HL-60 (cell line): ENCODE results near the gene SLC6A6.

Experiments
- DNase-seq, 2 experiments: peaks; one replicate each; pipeline ENCODE4 v3.0.0-alpha.2; 2010 to 2020; ENCODE audit warnings: low read depth in 1 of 2, low spot score in 1 of 2
- H3K27ac ChIP-seq: fragments of 250-450 bp; sonication (Bioruptor Pico); replicated peaks from 2 replicates; pipeline ENCODE4 v1.5.1; 2020; ENCODE audit warnings: mild to moderate bottlenecking, moderate library complexity
- H3K27me3 ChIP-seq: fragments of 250-450 bp; sonication (Bioruptor Pico); 2 replicates; pipeline ENCODE4 v1.5.1; 2021; ENCODE audit warnings: mild to moderate bottlenecking, moderate library complexity; ENCODE audit not compliant: insufficient read depth, poor library complexity, severe bottlenecking
- H3K4me3 ChIP-seq: replicated peaks from 2 replicates; pipeline ENCODE4 v1.5.1; 2011; ENCODE audit warnings: mild to moderate bottlenecking, control low read depth, low read length; ENCODE audit not compliant: insufficient read depth
- CTCF ChIP-seq: IDR thresholded peaks from one replicate; pipeline ENCODE4 v1.5.1; 2011; ENCODE audit warnings: low read length, control low read depth, inconsistent platforms; ENCODE audit not compliant: insufficient read depth
- GABPA ChIP-seq: IDR thresholded peaks from 2 replicates; pipeline ENCODE4 v1.6.1; 2012; ENCODE audit warnings: low read depth
- POLR2AphosphoS5 ChIP-seq: IDR thresholded peaks from 2 replicates; pipeline ENCODE4 v1.6.1; 2012; ENCODE audit warnings: low read depth
- REST ChIP-seq: IDR thresholded peaks from 2 replicates; pipeline ENCODE4 v1.6.1; 2012; ENCODE audit warnings: low read depth; ENCODE audit not compliant: insufficient replicate concordance
- SPI1 ChIP-seq: IDR thresholded peaks from 2 replicates; pipeline ENCODE4 v1.6.1; 2012; ENCODE audit warnings: low read depth, mild to moderate bottlenecking, borderline replicate concordance

SLC6A6 gene

GRCh38 chr3:14467814-14468620 lies 65.6 kb downstream of the SLC6A6 start:
- TF ChIP-seq SPI1: no peak
- TF ChIP-seq REST: no peak
- peak; percentile 45 for TF ChIP-seq CTCF
- Histone ChIP-seq H3K27ac (no peak overlapping the region), H3K4me3 (no peak overlapping the region), H3K27me3 (no peaks in the 10 kb centered on the region)
- DNase-seq: peak in 1 of 2 experiments; percentile 18

- TF ChIP-seq SPI1 (no peak), REST (no peak), POLR2AphosphoS5 (no peak), GABPA (no peak), CTCF (no peak)
- Histone ChIP-seq H3K4me3 (no peak overlapping the region), H3K27ac (no peak overlapping the region), H3K27me3 (no peaks in the 10 kb centered on the region)
- no peak for DNase-seq
These were observed 66.2 kb downstream of the SLC6A6 start for GRCh38 chr3:14468621-14468981.

GRCh38 chr3:14470461-14470860 lies 68.1 kb downstream of the SLC6A6 start:
- no peak for TF ChIP-seq CTCF
- TF ChIP-seq POLR2AphosphoS5: no peak
- TF ChIP-seq GABPA: no peak

GRCh38 chr3:14471016-14471415 lies 68.6 kb downstream of the SLC6A6 start:
- Histone ChIP-seq H3K27me3 (no peaks in the 10 kb centered on the region), H3K27ac (no peak overlapping the region), H3K4me3 (no peak overlapping the region)
- TF ChIP-seq SPI1: no peak
- no peak for TF ChIP-seq CTCF
- TF ChIP-seq REST: no peak
- no peak for TF ChIP-seq GABPA
- no peak for TF ChIP-seq POLR2AphosphoS5
- DNase-seq: no peak

More at GRCh38 chr3:14470461-14470860, 68.1 kb downstream of the SLC6A6 start:
- H3K4me3 ChIP-seq: no peak overlapping the region
- H3K27ac ChIP-seq: no peak overlapping the region
- H3K27me3 ChIP-seq: no peaks in the 10 kb centered on the region
- DNase-seq: no peak
